Panc1 (cell line): ENCODE measurements around the gene ESYT2. TPM values are rescaled to one million over a fixed set of nuclear protein-coding genes. Genes with fewer than 3 reads are reported as not detected.

Experiments
- ATAC-seq: fragments of 200-7000 bp; cut with Tn5 transposase; 2 replicates; pipeline ENCODE4 v1.9.1; 2020; ENCODE audit warnings: mild to moderate bottlenecking, moderate library complexity
- BruUV-seq: library from RNA; stranded (reverse); fragments of 400-500 nt; replicated peaks from 2 replicates; lab custom pipeline; 2021; lab: Mats Ljungman, UMichigan
- CTCF ChIA-PET: fragments of 300-600 bp; sonication (Branson Sonifier 250); formaldehyde crosslinking; loops from one replicate; lab custom pipeline; 2022; ENCODE audit warnings: antibody characterized with exemption; lab: Charles Lee
- POLR2A ChIA-PET: fragments of 300-600 bp; sonication (Branson Sonifier 250); formaldehyde crosslinking; loops from one replicate; lab custom pipeline; 2022; ENCODE audit warnings: antibody characterized with exemption; lab: Charles Lee
- DNase-seq: peaks from one replicate; pipeline ENCODE4 v3.0.0-alpha.2; 2010; ENCODE audit warnings: low read depth, low spot score
- H3K27ac ChIP-seq: 2 replicates; pipeline ENCODE4 v1.5.1; 2011; ENCODE audit warnings: mild to moderate bottlenecking, low read length, inconsistent platforms
- H3K27me3 ChIP-seq: fragments of 200-500 bp; sonication (Bioruptor generic); 2 replicates; pipeline ENCODE4 v1.6.0; 2014; ENCODE audit warnings: low read length, inconsistent platforms; ENCODE audit not compliant: control insufficient read depth, insufficient read depth
- H3K36me3 ChIP-seq: fragments of 200-500 bp; sonication (Bioruptor generic); 2 replicates; pipeline ENCODE4 v1.5.1; 2014; ENCODE audit warnings: inconsistent platforms, mild to moderate bottlenecking, low read length, moderate library complexity; ENCODE audit not compliant: control insufficient read depth, insufficient read depth
- H3K4me1 ChIP-seq: 2 replicates; pipeline ENCODE4 v1.5.1; 2011; ENCODE audit warnings: inconsistent platforms, mild to moderate bottlenecking, low read length, moderate library complexity; ENCODE audit not compliant: control insufficient read depth, insufficient read depth
- H3K4me3 ChIP-seq, 2 experiments: 2 replicates each; pipeline ENCODE4 v1.5.1; 2011 to 2012; ENCODE audit warnings: low read depth in 2 of 2, low read length in 2 of 2, mild to moderate bottlenecking in 2 of 2, inconsistent platforms in 1 of 2, moderate library complexity in 1 of 2
- H3K9me3 ChIP-seq: fragments of 200-500 bp; sonication (Bioruptor generic); 2 replicates; pipeline ENCODE4 v1.5.1; 2014; ENCODE audit warnings: low read depth, mild to moderate bottlenecking, inconsistent platforms, low read length, moderate library complexity; ENCODE audit not compliant: control insufficient read depth, insufficient read depth
- POLR2AphosphoS5 ChIP-seq: IDR thresholded peaks from 2 replicates; pipeline ENCODE4 v1.6.1; 2012; ENCODE audit warnings: mild to moderate bottlenecking, low read depth, low read length, moderate library complexity
- SIN3A ChIP-seq: IDR thresholded peaks from 2 replicates; pipeline ENCODE4 v1.6.1; 2012; ENCODE audit warnings: low read depth, mild to moderate bottlenecking, low read length, moderate library complexity, borderline replicate concordance; ENCODE audit not compliant: insufficient read depth
- TCF7L2 ChIP-seq: IDR thresholded peaks from 2 replicates; pipeline ENCODE4 v1.6.1; 2011; ENCODE audit warnings: mild to moderate bottlenecking, low read depth, low read length, inconsistent platforms
- in situ Hi-C: cut with HindIII; loops from 2 replicates; pipeline ENCODE4 v1.10.0; 2016; ENCODE audit warnings: low sequenced_read_pairs, low pct_unique_long_range_greater_than_20kb
- intact Hi-C: fragments of 100-400 bp; cut with micrococcal nuclease; formaldehyde crosslinking; loops from one replicate; pipeline ENCODE4 v1.10.0; 2022; ENCODE audit not compliant: unreplicated experiment
- total RNA-seq: library from RNA; stranded (reverse); gene quantifications from one replicate; pipeline ENCODE4 v1.2.1, GENCODE V29; 2021; ENCODE audit not compliant: unreplicated experiment
- TF ChIP-seq, protein P1 (sequence below), 2 experiments: IDR thresholded peaks; 2 replicates each; pipeline ENCODE4 v1.6.1; 2011 to 2012; ENCODE audit warnings: low read depth in 2 of 2, control low read depth in 1 of 2, low read length in 1 of 2, mild to moderate bottlenecking in 1 of 2, moderate library complexity in 1 of 2; ENCODE audit not compliant: insufficient read depth in 1 of 2
- TF ChIP-seq, protein P2 (sequence below): fragments of 450-650 bp; IDR thresholded peaks from 2 replicates; pipeline ENCODE4 v1.5.1; 2017; ENCODE audit warnings: mild to moderate bottlenecking

Gene ESYT2
- total RNA-seq, 1 experiment from 2014 or later: 92.7 TPM

DNA sequence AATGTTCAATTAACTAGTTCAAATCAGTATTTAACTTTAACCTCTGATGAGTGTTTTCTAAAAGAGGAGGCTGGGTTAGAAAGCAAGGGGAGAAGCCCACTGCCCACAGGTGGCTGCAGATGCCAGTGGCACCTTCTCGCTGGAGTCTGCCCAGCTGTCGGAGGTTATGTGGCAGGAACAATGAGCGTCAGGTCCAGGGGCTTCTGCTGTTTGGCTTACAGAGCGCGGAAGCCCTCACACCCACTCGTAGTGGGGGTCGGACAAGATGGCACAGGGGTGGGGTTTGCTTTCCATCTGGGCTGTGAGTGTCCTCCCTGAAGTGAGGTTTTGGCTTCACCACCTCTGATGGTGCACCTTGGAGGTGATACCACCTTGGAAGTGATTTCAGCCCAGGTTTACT lies 35.5 kb upstream of the ESYT2 start:
- Histone ChIP-seq H3K9me3 (no peaks in the 10 kb centered on the region), H3K27me3 (no peaks in the 10 kb centered on the region), H3K4me3 (no peak overlapping the region), H3K36me3 (no peaks in the 10 kb centered on the region), H3K27ac (peak overlapping the region; percentile 84), H3K4me1 (peaks cover 33% of the 10 kb centered on the region)
- ATAC-seq (no peak), DNase-seq (no peak)
- ChIA-PET CTCF (no interaction called here), POLR2A (no interaction called here)
- in situ Hi-C loops: no loop called here
- TF ChIP-seq, protein P1, sequence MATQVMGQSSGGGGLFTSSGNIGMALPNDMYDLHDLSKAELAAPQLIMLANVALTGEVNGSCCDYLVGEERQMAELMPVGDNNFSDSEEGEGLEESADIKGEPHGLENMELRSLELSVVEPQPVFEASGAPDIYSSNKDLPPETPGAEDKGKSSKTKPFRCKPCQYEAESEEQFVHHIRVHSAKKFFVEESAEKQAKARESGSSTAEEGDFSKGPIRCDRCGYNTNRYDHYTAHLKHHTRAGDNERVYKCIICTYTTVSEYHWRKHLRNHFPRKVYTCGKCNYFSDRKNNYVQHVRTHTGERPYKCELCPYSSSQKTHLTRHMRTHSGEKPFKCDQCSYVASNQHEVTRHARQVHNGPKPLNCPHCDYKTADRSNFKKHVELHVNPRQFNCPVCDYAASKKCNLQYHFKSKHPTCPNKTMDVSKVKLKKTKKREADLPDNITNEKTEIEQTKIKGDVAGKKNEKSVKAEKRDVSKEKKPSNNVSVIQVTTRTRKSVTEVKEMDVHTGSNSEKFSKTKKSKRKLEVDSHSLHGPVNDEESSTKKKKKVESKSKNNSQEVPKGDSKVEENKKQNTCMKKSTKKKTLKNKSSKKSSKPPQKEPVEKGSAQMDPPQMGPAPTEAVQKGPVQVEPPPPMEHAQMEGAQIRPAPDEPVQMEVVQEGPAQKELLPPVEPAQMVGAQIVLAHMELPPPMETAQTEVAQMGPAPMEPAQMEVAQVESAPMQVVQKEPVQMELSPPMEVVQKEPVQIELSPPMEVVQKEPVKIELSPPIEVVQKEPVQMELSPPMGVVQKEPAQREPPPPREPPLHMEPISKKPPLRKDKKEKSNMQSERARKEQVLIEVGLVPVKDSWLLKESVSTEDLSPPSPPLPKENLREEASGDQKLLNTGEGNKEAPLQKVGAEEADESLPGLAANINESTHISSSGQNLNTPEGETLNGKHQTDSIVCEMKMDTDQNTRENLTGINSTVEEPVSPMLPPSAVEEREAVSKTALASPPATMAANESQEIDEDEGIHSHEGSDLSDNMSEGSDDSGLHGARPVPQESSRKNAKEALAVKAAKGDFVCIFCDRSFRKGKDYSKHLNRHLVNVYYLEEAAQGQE (IDR thresholded peaks at IDR 0.05; ENCODE audit: insufficient read depth in 1 of 2, low read depth in 2 of 2, low read length in 1 of 2): no peak
- TF ChIP-seq, protein P2, sequence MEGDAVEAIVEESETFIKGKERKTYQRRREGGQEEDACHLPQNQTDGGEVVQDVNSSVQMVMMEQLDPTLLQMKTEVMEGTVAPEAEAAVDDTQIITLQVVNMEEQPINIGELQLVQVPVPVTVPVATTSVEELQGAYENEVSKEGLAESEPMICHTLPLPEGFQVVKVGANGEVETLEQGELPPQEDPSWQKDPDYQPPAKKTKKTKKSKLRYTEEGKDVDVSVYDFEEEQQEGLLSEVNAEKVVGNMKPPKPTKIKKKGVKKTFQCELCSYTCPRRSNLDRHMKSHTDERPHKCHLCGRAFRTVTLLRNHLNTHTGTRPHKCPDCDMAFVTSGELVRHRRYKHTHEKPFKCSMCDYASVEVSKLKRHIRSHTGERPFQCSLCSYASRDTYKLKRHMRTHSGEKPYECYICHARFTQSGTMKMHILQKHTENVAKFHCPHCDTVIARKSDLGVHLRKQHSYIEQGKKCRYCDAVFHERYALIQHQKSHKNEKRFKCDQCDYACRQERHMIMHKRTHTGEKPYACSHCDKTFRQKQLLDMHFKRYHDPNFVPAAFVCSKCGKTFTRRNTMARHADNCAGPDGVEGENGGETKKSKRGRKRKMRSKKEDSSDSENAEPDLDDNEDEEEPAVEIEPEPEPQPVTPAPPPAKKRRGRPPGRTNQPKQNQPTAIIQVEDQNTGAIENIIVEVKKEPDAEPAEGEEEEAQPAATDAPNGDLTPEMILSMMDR: no peak
- TF ChIP-seq TCF7L2: no peak
- TF ChIP-seq POLR2AphosphoS5: no peak
- no peak for TF ChIP-seq SIN3A
- no TSS peak for BruUV-seq
- intact Hi-C loops: no loop called here

DNA sequence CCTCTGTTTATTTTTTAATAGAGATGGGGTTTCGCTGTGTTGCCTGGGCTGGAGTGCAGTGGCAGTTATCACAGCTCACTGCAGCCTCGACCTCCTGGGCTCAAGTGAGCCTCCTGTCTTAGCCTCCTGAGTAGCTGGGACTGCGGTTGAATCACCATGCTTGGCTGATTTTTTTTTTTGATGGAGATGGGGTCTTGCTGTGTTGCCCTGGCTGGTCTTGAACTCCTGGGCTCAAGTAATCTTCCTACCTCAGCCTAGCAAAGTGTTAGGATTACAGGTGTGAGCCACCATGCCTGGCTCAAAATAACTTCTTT lies 35.2 kb upstream of the ESYT2 start:
- H3K4me1 ChIP-seq: peaks cover 33% of the 10 kb centered on the region
- H3K9me3 ChIP-seq: no peaks in the 10 kb centered on the region
- in situ Hi-C loops (no loop called here), intact Hi-C loops (no loop called here)
- DNase-seq (no peak), ATAC-seq (no peak)
- TF ChIP-seq SIN3A (no peak), TCF7L2 (no peak), POLR2AphosphoS5 (no peak)
- TF ChIP-seq, protein P1 (IDR thresholded peaks at IDR 0.05; ENCODE audit: insufficient read depth in 1 of 2, low read depth in 2 of 2, low read length in 1 of 2): no peak
- TF ChIP-seq, protein P2: no peak
- H3K27ac ChIP-seq: peak overlapping the region; percentile 84
- ChIA-PET CTCF (no interaction called here), POLR2A (interaction anchor here (0.6 to 0.8 kb wide), 2 partner anchors 49 to 51 kb away, joined by 4 to 8 read pairs; no protein-coding TSS in a partner anchor)
- H3K27me3 ChIP-seq: no peaks in the 10 kb centered on the region
- BruUV-seq: no TSS peak
- peak overlapping the region in 1 of 2 experiments; percentile 64; a peak in 2 of 4 replicates for H3K4me3 ChIP-seq
- H3K36me3 ChIP-seq: no peaks in the 10 kb centered on the region
